Chondrocyte (in vitro differentiated cells): Measurements from ENCODE around the gene DHDH. TPM values are rescaled to one million over a fixed set of nuclear protein-coding genes. Genes with fewer than 3 reads are reported as not detected.
A peak's percentile ranks its signal among the peaks of the same experiment; 100 is the strongest.

Experiments
- DNase-seq: peaks from one replicate; pipeline ENCODE4 v3.0.0; 2021; ENCODE audit warnings: mixed read lengths, low spot score
- H3K27ac Mint-ChIP-seq: one replicate; pipeline ENCODE4 v1.8.0; 2021; ENCODE audit warnings: mild to moderate bottlenecking, moderate library complexity, mixed read lengths; ENCODE audit not compliant: unreplicated experiment
- H3K27me3 Mint-ChIP-seq: 2 replicates; pipeline ENCODE4 v1.8.0; 2021; ENCODE audit warnings: low read depth, mixed read lengths
- H3K36me3 Mint-ChIP-seq: 2 replicates; pipeline ENCODE4 v1.8.0; 2021; ENCODE audit warnings: low read depth, mixed read lengths
- H3K4me1 Mint-ChIP-seq: 2 replicates; pipeline ENCODE4 v1.8.0; 2021; ENCODE audit warnings: low read depth, mild to moderate bottlenecking, mixed read lengths
- H3K4me3 Mint-ChIP-seq: one replicate; pipeline ENCODE4 v1.8.0; 2021; ENCODE audit warnings: mild to moderate bottlenecking, moderate library complexity, mixed read lengths; ENCODE audit not compliant: unreplicated experiment
- H3K9me3 Mint-ChIP-seq: 2 replicates; pipeline ENCODE4 v1.8.0; 2021; ENCODE audit warnings: low read depth, mixed read lengths
- total RNA-seq: library from RNA; stranded (reverse); gene quantifications from 3 replicates; pipeline ENCODE4 v1.2.1, GENCODE V29; 2021
- TF ChIP-seq, protein P1 (sequence below): fragments of 200-600 bp; sonication (generic); IDR thresholded peaks from 2 replicates; pipeline ENCODE4 v1.5.0; 2021; ENCODE audit warnings: antibody characterized with exemption, mild to moderate bottlenecking, moderate library complexity

DHDH gene
- total RNA-seq, 1 donor from 2014 or later = not detected

DNA sequence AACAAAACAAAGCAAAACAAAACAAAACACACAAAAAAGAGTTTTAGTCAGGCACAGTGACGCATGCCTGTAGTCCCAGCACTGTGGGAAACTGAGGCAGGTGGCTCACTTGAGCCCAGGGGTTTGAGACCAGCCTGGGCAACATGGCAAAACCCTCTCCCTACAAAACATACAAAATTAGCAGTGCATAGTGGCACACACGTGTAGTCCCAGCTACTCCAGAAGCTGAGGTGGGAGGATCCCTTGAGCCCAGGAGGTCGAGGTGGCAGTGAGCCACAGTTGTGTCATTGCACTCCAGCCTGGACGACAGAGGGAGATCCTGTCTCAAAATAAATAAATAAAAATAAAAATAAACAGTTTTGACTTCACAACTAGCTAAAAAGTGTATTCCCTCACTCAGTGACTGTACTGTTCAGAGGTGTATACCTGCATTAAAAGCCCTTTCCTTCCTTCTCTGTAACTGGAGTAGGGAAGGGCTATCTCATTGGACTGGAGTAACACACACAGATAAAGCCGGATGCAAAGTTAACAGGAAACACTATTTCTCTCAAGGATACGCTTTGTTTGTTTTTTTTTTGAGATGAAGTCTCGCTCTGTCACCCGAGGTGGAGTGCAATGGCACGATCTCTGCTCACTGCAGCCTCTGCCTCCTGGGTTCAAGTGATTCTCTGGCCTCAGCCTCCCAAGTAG is 17.5 kb downstream of the DHDH start:
- Mint-ChIP-seq H3K4me1 (peaks cover 15% of the 10 kb centered on the region), H3K36me3 (no peaks in the 10 kb centered on the region), H3K9me3 (no peaks in the 10 kb centered on the region), H3K27ac (no peak overlapping the region), H3K27me3 (no peaks in the 10 kb centered on the region), H3K4me3 (no peak overlapping the region)
- TF ChIP-seq, protein P1, sequence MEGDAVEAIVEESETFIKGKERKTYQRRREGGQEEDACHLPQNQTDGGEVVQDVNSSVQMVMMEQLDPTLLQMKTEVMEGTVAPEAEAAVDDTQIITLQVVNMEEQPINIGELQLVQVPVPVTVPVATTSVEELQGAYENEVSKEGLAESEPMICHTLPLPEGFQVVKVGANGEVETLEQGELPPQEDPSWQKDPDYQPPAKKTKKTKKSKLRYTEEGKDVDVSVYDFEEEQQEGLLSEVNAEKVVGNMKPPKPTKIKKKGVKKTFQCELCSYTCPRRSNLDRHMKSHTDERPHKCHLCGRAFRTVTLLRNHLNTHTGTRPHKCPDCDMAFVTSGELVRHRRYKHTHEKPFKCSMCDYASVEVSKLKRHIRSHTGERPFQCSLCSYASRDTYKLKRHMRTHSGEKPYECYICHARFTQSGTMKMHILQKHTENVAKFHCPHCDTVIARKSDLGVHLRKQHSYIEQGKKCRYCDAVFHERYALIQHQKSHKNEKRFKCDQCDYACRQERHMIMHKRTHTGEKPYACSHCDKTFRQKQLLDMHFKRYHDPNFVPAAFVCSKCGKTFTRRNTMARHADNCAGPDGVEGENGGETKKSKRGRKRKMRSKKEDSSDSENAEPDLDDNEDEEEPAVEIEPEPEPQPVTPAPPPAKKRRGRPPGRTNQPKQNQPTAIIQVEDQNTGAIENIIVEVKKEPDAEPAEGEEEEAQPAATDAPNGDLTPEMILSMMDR = no peak
- no peak for DNase-seq

DNA sequence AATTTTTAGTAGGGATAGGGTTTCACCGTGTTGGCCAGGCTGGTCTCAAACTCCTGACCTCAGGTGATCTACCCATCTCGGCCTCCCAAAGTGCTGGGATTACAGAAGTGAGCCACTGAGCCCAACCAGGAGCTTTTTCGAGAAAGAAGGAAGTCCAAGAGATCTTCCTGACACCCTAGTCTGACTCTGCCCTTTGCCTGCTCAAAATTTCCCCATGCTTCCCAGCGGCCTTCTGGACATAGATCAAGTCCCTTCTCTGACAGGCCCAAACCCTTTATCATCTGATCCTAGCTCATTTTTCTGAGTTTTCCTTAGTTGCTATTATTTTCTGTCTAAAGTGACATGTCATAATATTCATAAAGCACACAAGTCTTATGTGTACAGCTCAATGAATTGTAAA is 19.6 kb downstream of the DHDH start:
- H3K4me1 Mint-ChIP-seq = peaks cover 23% of the 10 kb centered on the region
- no peaks in the 10 kb centered on the region for H3K27me3 Mint-ChIP-seq
- H3K36me3 Mint-ChIP-seq = peaks cover 7% of the 10 kb centered on the region
- DNase-seq = no peak
- H3K9me3 Mint-ChIP-seq = no peaks in the 10 kb centered on the region
- H3K27ac Mint-ChIP-seq = no peak overlapping the region
- TF ChIP-seq, protein P1 = no peak
- no peak overlapping the region for H3K4me3 Mint-ChIP-seq

DNA sequence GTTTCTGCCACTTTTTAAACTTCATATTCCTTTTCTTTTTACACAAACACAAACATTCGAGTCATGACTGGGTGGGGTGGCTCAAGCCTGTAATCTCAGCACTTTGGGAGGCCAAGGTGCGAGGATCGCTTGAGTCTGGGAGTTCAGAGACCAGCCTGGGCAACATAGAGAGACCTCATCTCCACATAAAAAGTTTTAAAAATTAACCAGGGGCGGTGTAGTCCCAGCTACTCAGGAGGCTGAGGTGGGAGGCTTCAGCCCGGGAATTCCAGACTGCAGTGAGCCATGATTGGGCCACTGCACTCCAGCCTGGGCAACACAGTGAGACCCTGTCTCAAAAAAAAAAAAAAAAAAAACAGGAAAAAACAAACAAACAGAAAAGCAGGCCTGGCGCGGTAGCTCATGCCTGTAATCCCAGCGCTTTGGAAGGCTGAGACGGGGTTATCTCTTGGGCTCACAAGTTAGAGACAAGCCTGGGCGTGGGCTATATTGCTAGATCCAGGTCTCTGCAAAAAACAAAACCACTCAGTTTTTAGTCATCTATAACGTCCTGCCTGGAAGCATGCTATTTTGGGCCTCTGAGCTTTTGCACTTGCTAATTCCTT is 20.6 kb downstream of the DHDH start:
- Mint-ChIP-seq H3K36me3 (peaks cover 7% of the 10 kb centered on the region), H3K4me1 (peaks cover 21% of the 10 kb centered on the region), H3K27me3 (no peaks in the 10 kb centered on the region), H3K27ac (peak overlapping the region; percentile 84), H3K9me3 (no peaks in the 10 kb centered on the region), H3K4me3 (peak overlapping the region; percentile 85)
- no peak for DNase-seq
- TF ChIP-seq, protein P1 = no peak

DNA sequence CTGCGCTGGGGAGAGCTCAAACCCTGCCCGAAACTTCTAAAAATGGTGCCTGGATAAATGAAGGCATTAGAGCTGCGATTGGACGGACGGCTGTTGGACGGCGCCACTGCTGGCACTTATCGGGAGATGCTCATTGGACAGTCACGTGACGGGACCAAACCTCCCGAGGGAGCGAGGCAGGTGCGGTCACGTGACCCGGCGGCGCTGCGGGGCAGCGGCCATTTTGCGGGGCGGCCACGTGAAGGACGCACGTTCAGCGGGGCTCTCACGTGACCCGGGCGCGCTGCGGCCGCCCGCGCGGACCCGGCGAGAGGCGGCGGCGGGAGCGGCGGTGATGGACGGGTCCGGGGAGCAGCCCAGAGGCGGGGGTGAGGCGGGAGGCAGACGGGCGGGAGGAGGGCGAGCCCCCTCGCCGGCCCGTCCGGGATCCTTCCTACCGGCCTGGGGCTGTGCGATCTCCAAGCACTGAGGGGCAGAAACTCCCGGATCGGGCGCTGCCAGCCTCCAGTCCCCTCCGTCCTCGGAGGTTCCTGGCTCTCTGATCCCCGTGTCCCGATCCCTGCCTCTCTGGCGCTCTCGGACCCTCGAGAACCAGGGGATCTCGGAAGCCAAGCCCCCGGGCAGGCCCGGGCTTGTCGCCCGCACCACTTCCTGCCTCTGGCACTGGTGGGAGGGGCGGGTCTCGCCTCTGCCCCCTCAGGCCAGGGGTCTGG is 21.3 kb downstream of the DHDH start, which contains the start of gene BAX:
TSS of gene BAX (plus strand) at position 281 of the 713 bp plus-strand sequence. CDS start at position 335, 54 bp downstream.
- Mint-ChIP-seq H3K27ac (peak within 1 kb of the TSS; percentile 92), H3K27me3 (no peaks in the 10 kb centered on the region), H3K4me1 (peaks cover 21% of the 10 kb centered on the region), H3K36me3 (peaks cover 7% of the 10 kb centered on the region), H3K4me3 (peak within 1 kb of the TSS; percentile 85), H3K9me3 (no peaks in the 10 kb centered on the region)
- TF ChIP-seq, protein P1 = peak; percentile 14
- peak; percentile 99 for DNase-seq

DNA sequence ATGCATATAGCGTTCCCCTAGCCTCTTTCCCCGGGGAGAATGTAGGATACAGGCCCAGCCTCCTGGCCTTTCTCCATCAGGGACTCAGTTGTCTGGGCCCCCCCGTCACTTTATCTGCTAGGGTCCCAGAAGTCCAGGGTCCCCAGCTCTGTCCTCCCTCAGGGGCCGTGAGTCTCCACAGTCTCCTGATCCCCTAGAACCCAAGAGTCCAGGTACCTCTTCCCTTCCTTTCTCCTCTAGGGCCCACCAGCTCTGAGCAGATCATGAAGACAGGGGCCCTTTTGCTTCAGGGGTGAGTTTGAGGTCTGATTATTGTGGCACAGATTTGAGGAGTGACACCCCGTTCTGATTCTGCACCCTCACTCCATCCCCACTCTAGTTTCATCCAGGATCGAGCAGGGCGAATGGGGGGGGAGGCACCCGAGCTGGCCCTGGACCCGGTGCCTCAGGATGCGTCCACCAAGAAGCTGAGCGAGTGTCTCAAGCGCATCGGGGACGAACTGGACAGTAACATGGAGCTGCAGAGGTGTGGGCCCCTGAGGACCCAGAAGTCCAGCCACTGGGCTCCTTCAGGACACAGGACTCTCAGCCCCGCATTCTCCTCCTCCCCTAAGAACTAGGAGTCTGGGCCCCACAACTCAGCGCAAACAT is 21.9 kb downstream of the DHDH start:
- H3K36me3 Mint-ChIP-seq = peaks cover 7% of the 10 kb centered on the region
- peaks cover 21% of the 10 kb centered on the region for H3K4me1 Mint-ChIP-seq
- no peaks in the 10 kb centered on the region for H3K9me3 Mint-ChIP-seq
- peak overlapping the region; percentile 92 for H3K27ac Mint-ChIP-seq
- H3K27me3 Mint-ChIP-seq = no peaks in the 10 kb centered on the region
- TF ChIP-seq, protein P1 = no peak
- peak overlapping the region; percentile 85 for H3K4me3 Mint-ChIP-seq
- no peak for DNase-seq
